CD4-positive, alpha-beta T cell treated with Interleukin-17A for 1 hour (primary cell): ENCODE data around the gene DNTT.

Experiments used
- DNase-seq: peaks from one replicate; pipeline ENCODE4 v3.0.0-alpha.2; 2020

DNTT gene

DNA sequence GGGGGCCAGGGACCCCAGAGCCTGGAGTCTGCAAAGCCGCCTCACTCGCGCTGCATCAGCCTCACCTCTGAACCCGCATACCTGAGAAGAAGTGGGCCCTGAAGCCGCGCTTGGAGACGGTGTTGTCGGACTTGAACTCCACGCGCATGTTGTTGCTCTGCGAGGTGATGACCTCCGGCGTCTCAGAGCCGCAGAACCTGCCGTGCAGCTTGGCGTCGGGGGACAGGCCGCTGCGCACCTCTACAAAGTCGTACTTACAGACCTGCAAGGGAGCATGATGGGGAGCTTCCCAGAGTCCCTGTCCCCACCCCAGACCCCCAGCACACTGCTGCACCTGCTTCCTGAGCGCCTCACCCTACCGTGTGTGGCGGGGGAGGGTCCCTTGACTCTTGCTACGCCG, 80.3 kb downstream of the DNTT start:
- DNase-seq: no peak

DNA sequence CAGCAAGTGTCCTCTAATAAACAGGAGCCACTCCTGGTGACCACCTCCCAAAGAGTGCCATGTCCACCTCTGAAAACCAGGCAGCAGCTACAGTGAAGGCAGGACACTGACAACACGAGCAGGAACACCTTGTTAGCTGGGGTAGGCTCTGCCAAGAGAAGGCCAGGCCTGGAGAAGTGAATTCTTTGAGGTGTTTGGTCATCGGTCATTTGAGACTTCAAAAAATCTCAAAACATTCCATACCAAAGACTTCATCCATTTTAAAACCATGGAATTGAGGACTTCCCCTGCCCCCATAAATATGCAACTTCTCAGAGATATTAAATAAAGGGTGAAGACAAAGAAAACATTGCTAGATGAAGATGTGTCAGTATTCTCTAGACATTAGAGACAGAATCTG, 82.9 kb downstream of the DNTT start:
- no peak for DNase-seq

DNA sequence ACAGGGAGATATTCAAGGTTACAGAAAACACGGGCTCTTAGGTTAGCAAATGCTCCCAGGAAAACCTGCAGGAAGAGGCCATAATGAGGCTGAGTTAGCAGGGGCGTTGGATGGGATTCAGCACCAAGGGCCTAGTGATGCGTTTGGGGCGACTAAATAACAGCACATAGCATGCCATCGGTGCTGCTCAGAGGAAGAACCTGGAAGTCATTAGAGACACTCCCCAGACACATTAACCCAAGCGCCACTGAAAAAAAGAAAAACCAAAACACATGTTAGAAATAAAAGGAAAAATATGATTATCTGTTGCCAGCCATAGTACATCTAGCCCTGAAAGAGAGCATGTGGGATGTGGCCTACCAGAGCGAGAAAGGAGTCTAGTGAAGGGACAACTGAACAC, 83.4 kb downstream of the DNTT start:
- no peak for DNase-seq
